Measurements from ENCODE around the gene VSTM2L.

VSTM2L gene

DNA sequence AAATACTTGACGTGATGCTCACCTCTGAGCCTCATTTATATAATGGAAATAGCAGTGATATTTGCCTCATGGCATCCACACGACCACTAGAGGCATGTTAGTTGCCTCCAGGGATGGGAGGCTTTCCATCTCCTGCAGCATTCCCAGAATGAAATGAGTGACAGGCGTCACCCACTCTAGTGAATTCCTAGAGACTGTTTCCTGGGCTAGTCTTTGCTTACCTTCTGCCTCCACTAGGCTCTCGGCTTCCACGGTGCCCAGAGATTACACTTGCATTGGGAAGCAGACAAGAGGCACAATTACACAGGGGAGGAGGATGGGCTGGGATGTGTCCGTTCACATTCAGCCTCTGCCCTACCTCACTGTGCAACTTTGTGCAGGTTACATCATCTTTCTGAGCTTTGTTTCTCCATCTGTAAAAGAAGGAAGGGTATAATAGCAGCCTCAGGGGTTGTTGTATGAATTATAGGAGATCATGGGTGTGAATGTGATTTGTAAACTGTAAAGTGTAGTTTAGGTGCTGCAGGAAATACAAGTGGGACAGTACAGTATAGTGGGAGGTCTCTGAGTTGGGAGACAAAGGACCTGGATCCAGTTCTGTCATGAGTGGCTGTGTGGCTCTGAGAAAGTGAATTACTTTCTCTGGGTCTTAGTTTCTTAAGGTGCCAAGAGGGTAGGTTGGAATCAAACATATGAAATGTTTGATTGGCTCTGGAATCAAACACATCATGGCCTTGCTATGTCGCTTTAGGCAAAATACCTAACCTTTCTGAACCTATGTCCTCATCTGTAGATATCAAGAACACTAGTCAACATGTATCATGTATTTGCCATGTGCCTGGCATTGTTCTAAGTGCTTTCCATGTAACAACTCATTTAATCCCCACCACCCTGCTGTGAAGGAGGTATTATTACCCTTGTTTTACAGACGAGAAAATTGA lies 3.6 kb upstream of the VSTM2L start:
- DNase-seq (ENCODE audit: low read depth, low spot score): no peak

GRCh38 chr20:37901240-37901639 lies 1.7 kb upstream of the VSTM2L start:
- DNase-seq (ENCODE audit: low read depth, low spot score): peak; percentile 72

DNA sequence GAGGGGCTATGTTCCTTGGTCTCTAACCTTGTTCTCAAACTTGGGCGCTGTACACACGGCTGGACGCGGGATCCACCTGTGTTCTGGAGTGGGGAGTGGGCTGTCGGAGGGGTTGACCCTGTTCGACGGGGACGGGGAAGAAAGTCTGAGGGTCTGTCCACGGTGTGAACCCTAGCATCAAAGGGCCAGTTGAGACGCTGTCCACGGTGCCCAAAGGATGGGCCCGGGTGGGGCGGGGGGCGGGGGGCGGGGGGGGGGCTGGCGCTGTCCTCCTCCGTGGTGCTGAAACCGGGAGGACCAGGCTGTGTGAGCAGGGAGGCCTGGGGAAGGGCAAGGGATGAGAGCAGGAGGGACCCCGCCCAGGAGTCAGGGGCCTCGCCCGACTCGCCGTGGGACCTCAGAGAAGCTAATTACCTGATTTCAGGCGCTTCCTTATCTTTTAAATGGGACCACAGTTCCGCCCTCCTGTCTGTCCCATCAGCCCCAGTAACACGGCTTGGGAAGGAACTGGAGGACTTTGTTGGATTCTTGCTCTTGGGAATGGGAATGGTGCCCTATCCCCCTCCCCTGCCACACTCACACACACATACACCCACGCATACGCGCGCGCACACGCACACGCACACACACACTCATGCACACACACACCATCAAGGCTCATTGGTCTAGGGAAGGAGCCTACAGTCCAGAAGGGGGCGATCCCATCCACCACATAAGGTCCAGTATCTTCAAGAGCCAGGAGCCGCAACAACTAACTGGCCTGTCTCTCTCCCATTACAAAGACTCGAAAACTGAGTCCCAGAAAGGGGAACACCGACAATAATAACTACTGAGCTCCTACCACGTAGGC lies 1.0 kb upstream of the VSTM2L start:
- peak; percentile 75 for DNase-seq (ENCODE audit: low read depth, low spot score)

GRCh38 chr20:37903317-37904007 lies 535 bp downstream of the VSTM2L start:
- no peak for DNase-seq (ENCODE audit: low read depth, low spot score)

DNA sequence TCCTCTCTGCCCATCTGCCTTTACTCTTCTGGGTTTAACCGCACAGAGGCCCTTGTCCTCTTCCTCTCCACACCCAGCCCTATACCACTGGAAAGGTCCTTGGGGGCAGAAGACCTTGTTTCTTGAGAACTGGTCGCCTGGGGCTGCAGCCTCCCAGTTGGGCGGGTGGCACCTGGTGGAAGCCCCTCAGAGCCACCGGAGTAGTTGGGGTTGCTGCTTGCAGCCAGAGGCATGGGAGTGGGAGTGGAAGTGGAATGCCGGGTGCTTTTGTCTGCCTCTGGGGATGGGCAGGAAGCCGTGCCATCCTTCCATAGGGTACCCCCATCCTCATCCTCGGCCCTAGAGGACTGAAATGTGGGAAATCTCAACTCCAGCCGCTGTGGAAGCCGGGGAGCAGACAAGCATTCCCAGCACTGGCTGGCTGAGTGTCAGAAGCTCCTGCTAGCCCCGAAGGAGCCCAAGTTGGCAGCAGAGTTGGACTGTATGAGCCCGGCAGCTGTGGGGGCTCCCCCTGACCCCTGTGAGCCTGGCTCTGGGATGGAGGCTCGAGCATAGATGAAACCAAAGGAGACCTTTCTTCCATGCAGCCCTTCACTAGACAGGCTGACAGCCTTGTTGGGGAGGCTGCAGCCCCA lies 1.2 kb downstream of the VSTM2L start:
- DNase-seq (ENCODE audit: low read depth, low spot score): no peak

DNA sequence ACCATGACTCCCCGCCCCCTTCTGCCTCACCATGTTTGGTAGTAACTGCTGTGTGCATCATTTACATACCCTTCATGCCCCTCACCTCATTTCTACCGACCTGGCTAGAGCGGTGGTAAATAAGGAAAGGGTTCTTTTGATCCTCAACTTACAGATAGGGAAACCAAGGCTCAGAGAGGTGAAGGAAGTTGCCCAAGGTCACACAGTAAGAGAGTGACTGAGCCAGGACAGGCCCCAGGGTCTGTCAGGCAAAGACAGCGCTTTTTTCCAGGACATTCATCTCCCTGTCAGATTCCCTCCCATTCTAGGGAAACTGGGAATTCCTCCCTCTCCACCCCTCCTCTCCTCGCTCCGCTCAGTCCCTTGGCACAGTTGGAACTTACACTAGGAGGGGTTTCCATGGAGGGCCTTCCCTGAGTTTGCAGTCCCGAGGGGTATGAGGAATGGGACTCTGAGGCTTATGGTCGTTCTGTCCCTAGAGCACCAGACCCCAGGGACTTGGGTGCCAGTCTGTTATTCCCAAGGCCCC lies 2.0 kb downstream of the VSTM2L start:
- DNase-seq (ENCODE audit: low read depth, low spot score): no peak

DNA sequence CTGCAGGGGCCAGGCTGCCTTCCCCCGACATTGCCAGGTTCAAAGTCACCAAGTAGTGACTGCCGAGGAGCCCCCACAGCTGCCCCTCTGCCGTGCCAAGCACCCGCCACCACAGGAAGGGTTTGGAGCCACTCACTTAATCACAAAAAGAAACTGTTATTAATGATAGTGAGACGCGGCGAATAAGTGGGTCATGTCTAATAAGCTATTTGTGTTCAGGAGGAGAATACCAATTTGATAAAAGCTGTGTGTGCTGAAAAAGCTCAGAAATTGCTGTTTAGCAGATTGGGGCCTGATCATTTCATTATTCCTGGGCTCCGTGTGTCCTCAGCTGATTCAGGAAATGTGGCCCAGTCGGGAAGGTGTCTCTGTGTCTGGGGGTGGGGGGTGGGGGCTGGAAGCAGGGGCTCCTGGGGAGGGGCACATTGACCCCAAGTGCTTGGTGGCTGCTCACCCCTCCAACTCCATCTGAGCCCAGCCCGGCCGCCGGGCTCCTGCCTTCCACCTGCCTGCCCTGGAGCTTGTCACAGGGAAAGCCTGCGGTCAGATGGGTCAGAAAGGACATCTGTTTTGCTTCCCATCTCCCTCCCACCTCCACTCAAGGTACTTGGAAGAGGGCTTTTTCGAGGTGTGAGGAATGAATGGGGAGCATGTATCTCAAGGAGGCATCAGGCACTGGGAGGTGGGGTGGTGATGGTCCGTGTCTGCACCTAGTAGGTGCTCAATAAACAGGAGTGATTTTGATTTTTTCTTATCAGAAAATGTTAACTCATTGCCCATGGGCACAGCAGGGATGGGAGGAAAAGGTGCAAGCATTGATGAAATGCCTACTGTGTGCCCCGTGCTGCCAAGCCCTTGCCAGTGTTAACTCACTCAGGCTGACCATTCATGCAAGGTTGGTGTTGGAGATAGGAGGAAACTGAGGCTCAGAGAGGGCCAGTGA lies 3.0 kb downstream of the VSTM2L start:
- no peak for DNase-seq (ENCODE audit: low read depth, low spot score)

GRCh38 chr20:37907330-37907676 lies 4.4 kb downstream of the VSTM2L start:
- no peak for DNase-seq (ENCODE audit: low read depth, low spot score)

DNA sequence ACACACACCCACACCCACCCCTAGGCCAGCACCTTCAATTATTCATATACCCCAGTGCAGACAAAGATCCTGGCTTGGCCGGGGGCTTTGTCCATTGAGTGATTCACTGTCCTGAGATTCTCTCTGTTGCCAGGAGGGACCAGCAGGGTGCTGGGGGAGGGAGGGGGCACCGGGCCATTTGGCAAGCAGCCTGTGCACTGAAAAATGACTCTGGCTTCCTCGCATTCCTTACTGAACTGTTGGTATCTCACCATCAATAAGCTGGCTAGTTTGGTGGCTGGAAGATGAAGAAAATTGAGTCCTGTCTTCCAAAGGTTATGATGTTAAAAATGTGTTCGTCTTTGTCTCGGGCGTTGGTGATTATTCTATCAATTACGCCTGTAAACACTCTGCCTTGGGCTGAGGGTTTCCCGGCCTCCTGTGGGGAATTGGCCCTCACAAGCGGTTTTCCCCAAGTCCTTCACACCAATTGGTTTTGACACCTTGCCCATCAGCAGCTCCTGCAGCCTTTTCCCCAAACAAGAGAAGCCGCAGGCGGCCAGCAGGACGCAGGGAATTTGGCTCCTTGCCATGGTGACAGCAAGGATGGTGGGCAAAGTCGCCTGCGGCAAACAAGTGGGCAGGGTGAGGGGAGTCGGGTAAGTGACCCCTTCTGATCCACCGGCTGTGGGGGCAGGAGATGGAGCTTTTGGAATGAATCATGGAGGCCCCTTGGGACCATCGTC lies 4.9 kb downstream of the VSTM2L start:
- DNase-seq (ENCODE audit: low read depth, low spot score): peak; percentile 69

DNA sequence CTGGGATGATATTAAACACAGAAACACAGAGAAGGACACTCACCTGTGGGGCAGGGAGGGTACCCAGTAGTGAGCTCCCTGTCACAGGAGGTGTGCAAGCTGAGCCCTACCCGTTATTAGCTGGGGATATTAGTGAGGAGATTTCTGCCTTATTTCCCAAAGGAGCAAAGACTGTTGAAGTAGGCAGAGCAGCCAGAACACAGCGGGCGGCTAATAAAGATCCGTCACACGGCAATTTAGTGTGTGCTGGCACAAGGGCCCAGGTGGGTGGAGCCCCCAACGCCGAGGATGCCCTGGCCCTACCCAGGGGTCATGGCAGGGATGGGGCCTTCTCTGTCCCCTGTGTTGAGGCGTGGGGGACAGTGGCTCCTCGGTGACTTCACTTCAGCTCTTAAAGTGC lies 8.3 kb downstream of the VSTM2L start:
- no peak for DNase-seq (ENCODE audit: low read depth, low spot score)

GRCh38 chr20:37911838-37912281 lies 8.9 kb downstream of the VSTM2L start:
- DNase-seq (ENCODE audit: low read depth, low spot score): peak; percentile 93

DNA sequence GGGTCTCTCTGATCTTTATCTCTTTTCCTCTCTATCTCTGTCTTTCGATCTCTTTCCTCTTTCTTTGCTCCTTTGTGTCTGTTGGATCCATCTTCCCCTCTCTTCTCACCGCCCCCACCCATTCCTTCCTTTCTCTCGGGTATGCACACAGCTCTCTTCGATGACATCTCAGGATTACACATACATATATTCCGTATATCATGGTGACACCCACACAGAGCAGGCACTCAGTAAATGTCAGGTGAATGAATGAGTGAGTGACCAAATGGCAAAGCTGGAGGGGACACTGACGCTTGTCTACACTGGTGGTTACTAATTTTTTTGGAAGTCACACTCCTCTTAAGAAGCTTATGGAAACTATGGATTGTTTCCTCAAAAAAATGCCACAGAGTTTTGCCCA lies 9.9 kb downstream of the VSTM2L start:
- DNase-seq (ENCODE audit: low read depth, low spot score): no peak

DNA sequence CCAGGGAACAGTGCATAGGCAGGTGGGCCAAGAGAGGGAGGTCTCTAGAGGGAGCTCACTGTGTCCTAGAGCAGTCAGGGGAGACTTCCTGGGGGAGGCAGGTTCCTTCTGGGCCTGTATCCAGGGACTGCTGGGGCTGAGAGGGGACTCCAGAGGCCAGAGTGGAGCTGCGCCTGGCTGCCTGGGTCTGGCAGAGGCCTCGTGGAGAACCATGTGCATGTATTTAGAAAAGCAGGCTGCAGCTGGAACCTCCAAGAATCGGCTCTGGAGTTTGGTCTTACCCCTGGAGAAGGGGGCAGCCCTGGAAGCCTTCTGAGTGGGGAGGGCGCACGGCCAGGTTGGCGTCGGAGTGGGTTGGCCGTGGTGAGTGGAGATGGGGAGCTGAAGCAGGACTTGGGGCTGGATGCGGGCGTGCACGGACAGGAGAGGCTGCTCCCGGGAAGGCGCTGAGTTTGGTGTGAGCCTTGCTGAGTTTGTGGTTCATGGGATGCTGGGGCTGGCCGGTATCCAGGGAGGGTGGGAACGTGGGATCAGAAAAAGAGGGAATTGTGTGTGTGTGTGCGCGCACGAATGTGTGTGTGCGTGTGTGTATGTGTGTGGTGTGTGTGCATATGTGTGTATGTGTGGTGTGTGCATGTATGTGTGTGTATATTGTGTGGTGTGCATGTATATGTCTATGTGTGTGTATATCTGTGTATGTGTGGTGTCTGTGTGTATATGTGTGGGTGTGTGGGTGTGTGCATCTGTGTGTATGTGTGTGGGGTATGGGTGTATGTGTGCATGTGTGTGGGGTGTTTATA lies 10.8 kb downstream of the VSTM2L start:
- no peak for DNase-seq (ENCODE audit: low read depth, low spot score)

- no peak for DNase-seq (ENCODE audit: low read depth, low spot score)
These were observed 11.4 kb downstream of the VSTM2L start for GRCh38 chr20:37914367-37914671.

DNA sequence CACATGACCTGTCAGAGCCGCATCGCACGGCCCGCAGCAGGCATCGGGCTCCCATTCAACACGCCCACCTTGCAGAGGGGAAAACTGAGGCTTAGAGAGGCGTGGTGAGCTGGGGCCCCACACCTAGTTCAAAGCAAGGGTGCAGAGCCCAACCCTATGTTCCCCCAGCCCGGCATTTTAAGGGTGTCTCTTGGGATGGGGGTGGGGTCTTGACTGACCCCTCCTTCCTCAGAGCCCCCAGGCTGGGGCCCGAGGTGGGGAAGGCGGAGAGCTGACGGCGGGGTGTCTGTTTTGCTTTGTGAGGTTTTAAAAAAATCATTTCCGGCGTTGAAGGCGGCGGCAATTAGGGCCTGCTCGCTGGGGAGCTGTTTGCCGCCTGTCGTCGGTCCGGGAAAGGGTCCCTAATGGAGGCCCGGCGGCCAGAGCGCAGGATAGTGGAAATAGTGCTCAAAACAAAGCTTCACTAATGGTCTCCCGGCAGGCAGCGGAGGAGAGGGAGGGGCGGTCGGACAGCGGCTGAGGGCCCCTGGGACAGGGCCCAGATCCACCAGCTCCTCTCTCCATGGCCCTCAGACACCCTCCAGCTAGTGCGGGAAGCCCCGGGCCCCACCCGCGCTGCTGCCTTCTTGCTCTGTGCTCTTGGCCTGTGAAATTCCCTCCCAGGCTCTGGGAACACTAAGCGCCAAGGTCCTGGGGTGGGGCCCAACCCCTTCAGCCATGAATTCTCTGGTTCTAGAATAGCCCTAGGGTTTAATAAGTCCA lies 11.9 kb downstream of the VSTM2L start:
- peak; percentile 95 for DNase-seq (ENCODE audit: low read depth, low spot score)

DNA sequence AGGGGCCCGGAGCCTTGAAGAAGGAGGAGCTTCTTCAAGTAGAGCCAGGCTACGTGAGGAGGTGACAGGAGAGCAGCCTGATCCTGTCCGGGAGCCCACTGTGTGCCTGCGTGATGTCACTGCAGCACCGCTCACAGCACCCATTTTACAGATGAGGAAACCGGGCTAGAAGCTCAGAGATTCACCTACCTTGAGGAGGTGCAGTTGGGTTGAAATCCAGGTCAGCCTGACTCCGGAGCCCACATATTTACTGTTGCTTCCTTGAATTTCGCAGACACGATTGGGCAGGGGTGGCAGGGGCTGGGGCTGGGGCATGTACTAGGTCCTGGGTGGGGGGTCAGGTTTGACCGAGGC lies 12.5 kb downstream of the VSTM2L start:
- DNase-seq (ENCODE audit: low read depth, low spot score): no peak

DNA sequence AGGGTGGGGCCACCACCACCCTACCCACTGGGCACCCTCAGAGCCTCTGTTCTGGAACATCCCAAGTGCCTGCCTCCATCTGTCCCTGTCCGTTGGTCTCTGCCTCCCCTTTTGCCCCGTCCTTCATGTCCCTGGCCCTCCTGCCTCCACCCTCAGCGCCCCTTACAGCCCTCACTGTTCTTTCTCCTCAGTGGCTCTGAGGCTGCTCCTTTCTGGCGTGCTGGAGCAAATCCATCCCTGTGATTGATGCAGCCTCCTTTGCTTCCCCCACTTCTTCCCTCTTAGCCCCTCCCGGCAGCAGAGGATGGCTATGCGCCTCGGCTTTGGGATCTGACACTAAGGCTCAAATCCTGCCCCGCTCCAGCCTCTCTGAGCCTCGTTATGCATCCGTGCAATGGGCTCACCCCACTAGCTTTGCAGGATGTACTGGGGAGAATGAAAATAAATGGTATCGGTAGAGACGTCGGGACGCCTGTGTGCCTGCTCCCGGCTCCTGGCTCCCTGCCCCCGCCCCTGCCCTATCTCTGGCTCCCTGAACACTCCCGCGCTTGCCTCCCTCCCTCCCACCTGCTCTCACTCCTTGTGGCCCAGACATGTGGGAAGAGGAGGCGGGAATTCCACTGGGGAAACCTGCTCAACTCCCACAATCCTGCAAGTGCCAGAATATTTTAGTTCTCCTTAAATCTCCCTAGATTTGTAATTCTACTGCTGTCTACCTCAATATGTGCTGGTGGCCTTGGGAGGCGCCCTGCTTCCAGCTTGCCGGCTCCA lies 13.1 kb downstream of the VSTM2L start:
- no peak for DNase-seq (ENCODE audit: low read depth, low spot score)
